Subcutaneous abdominal adipose tissue (tissue), 5 donors: ENCODE results near the gene TPST1.

Experiments
- H3K27ac ChIP-seq: one replicate; pipeline ENCODE4 v1.7.0; 2013; ENCODE audit warnings: low read depth, mild to moderate bottlenecking, inconsistent platforms, low read length, moderate library complexity
- H3K27me3 ChIP-seq, 5 donors: one replicate each; pipeline ENCODE4 v1.7.0; 2013; ENCODE audit warnings: low read length in 5 of 5, inconsistent platforms in 1 of 5; ENCODE audit not compliant: control insufficient read depth in 5 of 5, insufficient read depth in 4 of 5
- H3K36me3 ChIP-seq, 5 donors: one replicate each; pipeline ENCODE4 v1.7.0; 2013; ENCODE audit warnings: low read length in 5 of 5; ENCODE audit not compliant: control insufficient read depth in 5 of 5, insufficient read depth in 5 of 5
- H3K4me1 ChIP-seq, 5 donors: one replicate each; pipeline ENCODE4 v1.7.0; 2013; ENCODE audit warnings: low read length in 5 of 5, mild to moderate bottlenecking in 3 of 5, moderate library complexity in 1 of 5; ENCODE audit not compliant: control insufficient read depth in 5 of 5, insufficient read depth in 5 of 5
- H3K4me3 ChIP-seq, 5 donors: one replicate each; pipeline ENCODE4 v1.7.0; 2013; ENCODE audit warnings: low read length in 5 of 5, low read depth in 1 of 5
- H3K9ac ChIP-seq, 5 donors: one replicate each; pipeline ENCODE4 v1.7.0; 2013; ENCODE audit warnings: low read length in 5 of 5, mild to moderate bottlenecking in 4 of 5, moderate library complexity in 3 of 5
- H3K9me3 ChIP-seq, 5 donors: one replicate each; pipeline ENCODE4 v1.7.0; 2013; ENCODE audit warnings: low read length in 5 of 5; ENCODE audit not compliant: control insufficient read depth in 5 of 5
- donor health status: healthy.
- donor health status: healthy.
- donor health status: healthy.
- donor health status: healthy.
- donor health status: healthy.

Gene TPST1

GRCh38 chr7:66233638-66234037 is 28.5 kb downstream of the TPST1 start:
- peaks cover 0 to 9% (median 0%) of the 10 kb centered on the region in 5 donors for H3K9me3 ChIP-seq
- no peak overlapping the region for H3K4me3 ChIP-seq
- no peak overlapping the region for H3K27ac ChIP-seq
- no peaks in the 10 kb centered on the region for H3K27me3 ChIP-seq
- H3K36me3 ChIP-seq, result no peaks in the 10 kb centered on the region
- peaks cover 0 to 1% (median 0%) of the 10 kb centered on the region in 5 donors for H3K4me1 ChIP-seq
- no peak overlapping the region for H3K9ac ChIP-seq

GRCh38 chr7:66236713-66237303 is 31.7 kb downstream of the TPST1 start:
- no peak overlapping the region for H3K9ac ChIP-seq
- H3K27ac ChIP-seq, result no peak overlapping the region
- H3K27me3 ChIP-seq, result no peaks in the 10 kb centered on the region
- peaks cover 0 to 5% (median 0%) of the 10 kb centered on the region in 5 donors for H3K36me3 ChIP-seq
- no peak overlapping the region for H3K4me3 ChIP-seq
- H3K9me3 ChIP-seq, result peaks cover 0 to 3% (median 0%) of the 10 kb centered on the region in 5 donors
- H3K4me1 ChIP-seq, result peaks cover 0 to 7% (median 0%) of the 10 kb centered on the region in 5 donors

GRCh38 chr7:66237906-66238772 is 33.0 kb downstream of the TPST1 start:
- H3K27ac ChIP-seq, result no peak overlapping the region

GRCh38 chr7:66238773-66239466 is 33.8 kb downstream of the TPST1 start:
- Histone ChIP-seq H3K27ac (no peak overlapping the region), H3K4me1 (peaks cover 0 to 7% (median 0%) of the 10 kb centered on the region in 5 donors), H3K9ac (no peak overlapping the region), H3K27me3 (no peaks in the 10 kb centered on the region), H3K36me3 (peaks cover 0 to 5% (median 0%) of the 10 kb centered on the region in 5 donors), H3K9me3 (no peaks in the 10 kb centered on the region), H3K4me3 (no peak overlapping the region)

More at GRCh38 chr7:66237906-66238772, 33.0 kb downstream of the TPST1 start:
- Histone ChIP-seq H3K9me3 (no peaks in the 10 kb centered on the region), H3K9ac (no peak overlapping the region), H3K4me3 (no peak overlapping the region), H3K4me1 (peaks cover 0 to 7% (median 0%) of the 10 kb centered on the region in 5 donors), H3K27me3 (no peaks in the 10 kb centered on the region), H3K36me3 (peaks cover 0 to 5% (median 0%) of the 10 kb centered on the region in 5 donors)

- H3K4me1 ChIP-seq, result peaks cover 0 to 7% (median 0%) of the 10 kb centered on the region in 5 donors
- H3K36me3 ChIP-seq, result peaks cover 0 to 5% (median 0%) of the 10 kb centered on the region in 5 donors
- H3K27ac ChIP-seq, result no peak overlapping the region
- no peak overlapping the region for H3K9ac ChIP-seq
- H3K9me3 ChIP-seq, result no peaks in the 10 kb centered on the region
- H3K27me3 ChIP-seq, result no peaks in the 10 kb centered on the region
- H3K4me3 ChIP-seq, result no peak overlapping the region
Measured at GRCh38 chr7:66239467-66239856, 34.3 kb downstream of the TPST1 start.

- Histone ChIP-seq H3K27me3 (no peaks in the 10 kb centered on the region), H3K4me3 (no peak overlapping the region), H3K27ac (no peak overlapping the region), H3K36me3 (peaks cover 0 to 5% (median 0%) of the 10 kb centered on the region in 5 donors), H3K4me1 (no peaks in the 10 kb centered on the region), H3K9me3 (no peaks in the 10 kb centered on the region), H3K9ac (peak overlapping the region in 1 of 5 donors; percentile 11)
Measured at GRCh38 chr7:66245008-66245407, 39.9 kb downstream of the TPST1 start.

- H3K36me3 ChIP-seq, result no peaks in the 10 kb centered on the region
- no peak overlapping the region for H3K27ac ChIP-seq
- H3K4me1 ChIP-seq, result no peaks in the 10 kb centered on the region
- H3K27me3 ChIP-seq, result no peaks in the 10 kb centered on the region
- H3K9me3 ChIP-seq, result no peaks in the 10 kb centered on the region
- H3K4me3 ChIP-seq, result no peak overlapping the region
- no peak overlapping the region for H3K9ac ChIP-seq
Measured at GRCh38 chr7:66246554-66247171, 41.5 kb downstream of the TPST1 start.

GRCh38 chr7:66247380-66248078 is 42.4 kb downstream of the TPST1 start:
- Histone ChIP-seq H3K4me3 (no peak overlapping the region), H3K27ac (no peak overlapping the region), H3K27me3 (no peaks in the 10 kb centered on the region), H3K4me1 (no peaks in the 10 kb centered on the region), H3K9ac (no peak overlapping the region), H3K36me3 (no peaks in the 10 kb centered on the region), H3K9me3 (no peaks in the 10 kb centered on the region)

GRCh38 chr7:66250711-66251110 is 45.6 kb downstream of the TPST1 start:
- Histone ChIP-seq H3K36me3 (no peaks in the 10 kb centered on the region), H3K27me3 (no peaks in the 10 kb centered on the region), H3K27ac (no peak overlapping the region), H3K4me3 (no peak overlapping the region), H3K4me1 (no peaks in the 10 kb centered on the region), H3K9me3 (no peaks in the 10 kb centered on the region), H3K9ac (no peak overlapping the region)
